HEK293T (cell line): ENCODE results near the gene MACROD2.

Experiments used
- CTCF ChIA-PET: fragments of 350-600 bp; formaldehyde crosslinking; extraction: SDS; loops from one replicate; lab custom pipeline; 2021; ENCODE audit warnings: antibody characterized with exemption, inconsistent platforms; lab: Yijun Ruan, JAX
- POLR2A ChIA-PET: fragments of 350-600 bp; formaldehyde crosslinking; extraction: SDS; loops from one replicate; lab custom pipeline; 2020; ENCODE audit warnings: antibody characterized with exemption, inconsistent platforms; lab: Yijun Ruan, JAX
- DNase-seq: peaks from one replicate; pipeline ENCODE4 v3.0.0; 2012; ENCODE audit warnings: mixed read lengths; ENCODE audit errors: extremely low spot score
- ARNT ChIP-seq: fragments of 450-650 bp; IDR thresholded peaks from 2 replicates; pipeline ENCODE4 v1.6.1; 2017; ENCODE audit warnings: mild to moderate bottlenecking
- BHLHE40 ChIP-seq: fragments of 450-650 bp; IDR thresholded peaks from 2 replicates; pipeline ENCODE4 v1.6.1; 2016; ENCODE audit warnings: mild to moderate bottlenecking, moderate library complexity, borderline replicate concordance
- CTBP1 ChIP-seq: fragments of 450-650 bp; IDR thresholded peaks from 2 replicates; pipeline ENCODE4 v1.6.1; 2016; ENCODE audit warnings: borderline replicate concordance
- ELF4 ChIP-seq: fragments of 450-650 bp; IDR thresholded peaks from 2 replicates; pipeline ENCODE4 v1.6.1; 2017; ENCODE audit warnings: antibody characterized with exemption
- FOXA1 ChIP-seq: fragments of 450-650 bp; IDR thresholded peaks from 2 replicates; pipeline ENCODE4 v1.6.1; 2016; ENCODE audit warnings: mild to moderate bottlenecking
- FOXK2 ChIP-seq: fragments of 450-650 bp; IDR thresholded peaks from 2 replicates; pipeline ENCODE4 v1.6.1; 2016; ENCODE audit warnings: mild to moderate bottlenecking
- FOXM1 ChIP-seq: fragments of 450-650 bp; IDR thresholded peaks from 2 replicates; pipeline ENCODE4 v1.6.1; 2017; ENCODE audit warnings: mild to moderate bottlenecking, borderline replicate concordance
- HDGF ChIP-seq: fragments of 450-650 bp; IDR thresholded peaks from 2 replicates; pipeline ENCODE4 v1.6.1; 2017; ENCODE audit warnings: antibody characterized with exemption, borderline replicate concordance
- L3MBTL2 ChIP-seq: fragments of 450-650 bp; conservative IDR thresholded peaks from 2 replicates; pipeline ENCODE4 v1.6.1; 2016; ENCODE audit warnings: mild to moderate bottlenecking
- LEF1 ChIP-seq: fragments of 450-650 bp; IDR thresholded peaks from 2 replicates; pipeline ENCODE4 v1.6.1; 2017; ENCODE audit warnings: mild to moderate bottlenecking, borderline replicate concordance
- NFRKB ChIP-seq: fragments of 450-650 bp; IDR thresholded peaks from 2 replicates; pipeline ENCODE4 v1.6.1; 2016; ENCODE audit warnings: mild to moderate bottlenecking, moderate library complexity
- SP1 ChIP-seq: fragments of 450-650 bp; IDR thresholded peaks from 2 replicates; pipeline ENCODE4 v1.6.1; 2017
- SUZ12 ChIP-seq: fragments of 450-650 bp; IDR thresholded peaks from 2 replicates; pipeline ENCODE4 v1.6.1; 2016; ENCODE audit warnings: mild to moderate bottlenecking
- TARDBP ChIP-seq: fragments of 450-650 bp; IDR thresholded peaks from 2 replicates; pipeline ENCODE4 v1.6.1; 2016
- ZNF384 ChIP-seq: fragments of 450-650 bp; IDR thresholded peaks from 2 replicates; pipeline ENCODE4 v1.6.1; 2016
- TF ChIP-seq, protein P1 (sequence below): fragments of 450-650 bp; IDR thresholded peaks from 2 replicates; pipeline ENCODE4 v1.6.1; 2016

MACROD2 gene

DNA sequence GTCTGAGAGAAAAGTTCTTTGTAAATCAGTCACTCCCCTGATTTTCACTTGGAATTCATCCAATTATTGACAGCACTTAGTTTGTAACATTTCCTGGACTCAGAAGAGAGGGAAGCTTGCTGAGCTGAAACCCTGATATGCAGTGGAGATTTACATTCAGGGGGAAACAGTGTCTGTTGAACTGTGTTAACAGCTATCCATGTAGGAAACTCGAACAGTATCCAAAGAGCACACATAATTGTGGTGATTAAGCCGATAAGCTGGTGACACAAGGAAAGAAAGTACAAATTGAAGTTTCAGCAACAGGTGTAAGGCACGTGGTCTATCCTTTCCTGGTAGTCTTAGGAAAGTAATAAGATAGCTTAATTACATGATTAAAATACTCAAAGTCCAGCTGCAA, 420.2 kb downstream of the MACROD2 start:
- TF ChIP-seq ARNT (no peak), FOXM1 (no peak), CTBP1 (no peak), ZNF384 (no peak), ELF4 (no peak), FOXA1 (no peak), TARDBP (no peak), SUZ12 (no peak), NFRKB (no peak), SP1 (no peak), HDGF (no peak), BHLHE40 (no peak), LEF1 (no peak), L3MBTL2 (no peak), FOXK2 (no peak)
- TF ChIP-seq, protein P1, sequence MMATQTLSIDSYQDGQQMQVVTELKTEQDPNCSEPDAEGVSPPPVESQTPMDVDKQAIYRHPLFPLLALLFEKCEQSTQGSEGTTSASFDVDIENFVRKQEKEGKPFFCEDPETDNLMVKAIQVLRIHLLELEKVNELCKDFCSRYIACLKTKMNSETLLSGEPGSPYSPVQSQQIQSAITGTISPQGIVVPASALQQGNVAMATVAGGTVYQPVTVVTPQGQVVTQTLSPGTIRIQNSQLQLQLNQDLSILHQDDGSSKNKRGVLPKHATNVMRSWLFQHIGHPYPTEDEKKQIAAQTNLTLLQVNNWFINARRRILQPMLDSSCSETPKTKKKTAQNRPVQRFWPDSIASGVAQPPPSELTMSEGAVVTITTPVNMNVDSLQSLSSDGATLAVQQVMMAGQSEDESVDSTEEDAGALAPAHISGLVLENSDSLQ: no peak
- ChIA-PET POLR2A (interaction anchor here (0.9 kb wide), 1 partner anchor 78 kb away, joined by 3 read pairs; the partner anchor contains the start of gene FLRT3), CTCF (no interaction called here)
- no peak for DNase-seq

DNA sequence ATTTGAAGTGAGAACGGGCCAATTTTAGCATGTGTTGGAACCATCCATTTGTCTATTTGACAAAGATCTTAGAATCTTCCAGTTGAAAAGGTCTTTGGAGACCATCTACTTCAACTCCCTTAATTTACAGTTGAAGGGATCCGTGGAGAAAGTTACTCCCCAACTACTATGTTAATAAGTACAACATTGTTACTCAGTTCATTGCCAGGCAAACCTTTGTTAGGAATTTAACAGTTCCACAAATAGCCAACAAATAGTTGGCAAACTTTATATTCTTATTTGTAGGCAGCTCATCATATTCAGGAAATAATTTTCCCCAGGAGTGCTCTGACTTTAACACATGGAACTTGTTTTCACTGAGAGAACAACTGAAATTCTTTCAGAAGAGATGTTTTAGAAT, 423.1 kb downstream of the MACROD2 start:
- DNase-seq: no peak
- POLR2A ChIA-PET: no interaction called here
- CTCF ChIA-PET: no interaction called here
- TF ChIP-seq FOXK2 (no peak), ARNT (no peak), NFRKB (no peak), CTBP1 (no peak), L3MBTL2 (no peak), ZNF384 (no peak), SP1 (no peak), TARDBP (no peak), LEF1 (no peak), FOXA1 (no peak), ELF4 (no peak), HDGF (no peak), SUZ12 (no peak), BHLHE40 (no peak)
- TF ChIP-seq, protein P1: no peak

DNA sequence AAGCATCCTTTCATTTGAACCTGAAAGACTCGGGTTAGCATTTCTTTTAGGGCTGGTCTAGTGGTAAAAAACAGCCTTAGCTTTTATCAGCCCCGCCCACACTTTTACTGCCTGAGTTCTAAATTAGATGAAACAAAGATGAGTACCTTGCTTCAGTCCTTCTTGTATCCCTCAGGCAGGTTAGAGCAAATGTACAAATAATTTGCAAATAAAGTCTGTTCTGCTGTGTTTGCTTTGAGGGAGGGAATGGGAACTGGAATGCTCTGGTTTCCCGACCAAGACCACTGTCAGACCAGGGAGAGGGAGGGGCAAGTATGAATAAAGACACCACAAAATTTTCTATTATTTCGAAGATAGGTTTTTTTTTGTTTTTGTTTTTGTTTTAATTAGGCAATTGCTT, 427.6 kb downstream of the MACROD2 start:
- TF ChIP-seq LEF1 (no peak), FOXA1 (no peak), FOXM1 (no peak), ZNF384 (no peak)
- TF ChIP-seq, protein P1: no peak
- POLR2A ChIA-PET: no interaction called here
- CTCF ChIA-PET: no interaction called here
- no peak for DNase-seq

DNA sequence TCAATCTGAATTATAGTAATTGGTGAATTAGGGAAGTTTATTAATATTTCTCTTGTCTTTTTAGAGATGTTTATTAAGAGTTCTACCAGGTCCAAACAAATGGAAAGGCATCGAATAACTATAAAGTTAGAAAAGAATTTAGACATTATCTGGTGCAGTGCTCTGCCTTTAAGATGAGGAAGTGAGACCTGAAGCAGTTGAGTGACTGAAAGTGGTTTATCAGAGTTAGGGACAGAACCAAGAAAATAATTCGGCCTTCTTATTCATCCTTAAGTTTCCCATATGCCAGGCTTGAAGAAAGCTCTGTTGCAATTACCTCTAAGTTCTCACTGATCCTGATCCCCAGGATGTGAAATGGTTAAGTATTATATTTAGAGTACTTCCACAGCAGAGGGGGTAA, 436.3 kb downstream of the MACROD2 start:
- no peak for DNase-seq
- CTCF ChIA-PET: interaction anchor here (0.6 kb wide), 1 partner anchor 14 kb away, joined by 3 read pairs; no protein-coding TSS in a partner anchor
- POLR2A ChIA-PET: no interaction called here
- TF ChIP-seq LEF1 (no peak), SUZ12 (no peak)

DNA sequence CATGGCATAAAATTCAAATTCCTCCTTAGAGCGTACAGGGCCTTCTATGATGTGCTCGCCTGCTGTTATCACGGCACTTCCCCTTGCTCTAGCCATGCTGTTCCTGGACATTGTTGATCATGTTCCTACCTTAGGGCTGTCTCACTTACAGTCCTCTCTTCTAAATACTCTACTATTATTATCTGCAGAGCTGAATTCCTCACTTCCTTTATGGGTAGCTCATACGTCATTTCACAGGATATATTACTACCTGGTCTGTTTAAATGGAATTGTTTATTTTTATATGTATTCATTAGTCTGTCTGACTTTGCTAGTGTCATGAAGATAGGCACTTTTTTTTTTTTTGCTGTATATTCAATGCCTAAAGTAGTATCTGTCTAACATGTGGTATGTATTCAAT, 436.8 kb downstream of the MACROD2 start:
- CTCF ChIA-PET: interaction anchor here (0.6 kb wide), 1 partner anchor 15 kb away, joined by 3 read pairs; no protein-coding TSS in a partner anchor
- DNase-seq: no peak
- TF ChIP-seq BHLHE40 (no peak), FOXM1 (no peak), FOXK2 (no peak), TARDBP (no peak), SUZ12 (no peak), NFRKB (no peak), FOXA1 (no peak), CTBP1 (no peak), SP1 (no peak), ARNT (no peak), ZNF384 (no peak), L3MBTL2 (no peak), LEF1 (no peak), HDGF (no peak), ELF4 (no peak)
- TF ChIP-seq, protein P1: no peak
- POLR2A ChIA-PET: no interaction called here

DNA sequence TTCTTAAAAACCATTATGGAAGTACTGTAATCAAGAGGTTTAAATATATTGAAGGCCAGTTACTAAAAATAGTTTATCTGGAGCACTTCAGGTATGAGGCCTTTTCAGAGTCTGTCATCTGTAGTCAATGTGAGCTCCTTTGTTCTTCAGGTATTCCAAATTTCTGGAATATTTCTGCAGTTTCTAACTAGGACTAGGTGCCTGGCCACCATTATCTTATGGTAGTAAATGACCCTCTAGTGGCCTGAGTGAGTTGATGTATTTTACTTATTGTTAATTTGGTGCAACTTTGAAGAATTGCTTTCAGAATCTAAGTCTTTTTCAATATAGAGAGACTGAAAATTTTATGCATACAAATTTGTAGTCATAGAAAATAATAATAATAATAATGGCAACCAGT, 437.3 kb downstream of the MACROD2 start:
- ChIA-PET CTCF (no interaction called here), POLR2A (no interaction called here)
- TF ChIP-seq NFRKB: no peak
- TF ChIP-seq, protein P1: no peak
- TF ChIP-seq HDGF: no peak
- TF ChIP-seq FOXM1: no peak
- TF ChIP-seq SUZ12: no peak
- no peak for TF ChIP-seq CTBP1
- no peak for DNase-seq
